ENCODE data around the gene ZMYND15. TPM values are rescaled to one million over a fixed set of nuclear protein-coding genes. Genes with fewer than 3 reads are reported as not detected.

Gene ZMYND15
- total and polyA plus RNA-seq, 4 donors, result 0.47 to 2.4 (median 0.71) TPM

GRCh38 chr17:4690745-4691144 is 48.9 kb upstream of the ZMYND15 start (continued):
- TF ChIP-seq, protein P1, sequence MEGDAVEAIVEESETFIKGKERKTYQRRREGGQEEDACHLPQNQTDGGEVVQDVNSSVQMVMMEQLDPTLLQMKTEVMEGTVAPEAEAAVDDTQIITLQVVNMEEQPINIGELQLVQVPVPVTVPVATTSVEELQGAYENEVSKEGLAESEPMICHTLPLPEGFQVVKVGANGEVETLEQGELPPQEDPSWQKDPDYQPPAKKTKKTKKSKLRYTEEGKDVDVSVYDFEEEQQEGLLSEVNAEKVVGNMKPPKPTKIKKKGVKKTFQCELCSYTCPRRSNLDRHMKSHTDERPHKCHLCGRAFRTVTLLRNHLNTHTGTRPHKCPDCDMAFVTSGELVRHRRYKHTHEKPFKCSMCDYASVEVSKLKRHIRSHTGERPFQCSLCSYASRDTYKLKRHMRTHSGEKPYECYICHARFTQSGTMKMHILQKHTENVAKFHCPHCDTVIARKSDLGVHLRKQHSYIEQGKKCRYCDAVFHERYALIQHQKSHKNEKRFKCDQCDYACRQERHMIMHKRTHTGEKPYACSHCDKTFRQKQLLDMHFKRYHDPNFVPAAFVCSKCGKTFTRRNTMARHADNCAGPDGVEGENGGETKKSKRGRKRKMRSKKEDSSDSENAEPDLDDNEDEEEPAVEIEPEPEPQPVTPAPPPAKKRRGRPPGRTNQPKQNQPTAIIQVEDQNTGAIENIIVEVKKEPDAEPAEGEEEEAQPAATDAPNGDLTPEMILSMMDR (IDR thresholded peaks at IDR 0.05; ENCODE audit: low read depth, low read length, missing input control), result no peak
- TF ChIP-seq FOXA1 (IDR thresholded peaks at IDR 0.05) (no peak), GABPA (IDR thresholded peaks at IDR 0.05 in 1 of 2, conservative IDR thresholded peaks at IDR 0.05 in 1 of 2) (no peak), RAD21 (IDR thresholded peaks at IDR 0.05) (no peak)

DNA sequence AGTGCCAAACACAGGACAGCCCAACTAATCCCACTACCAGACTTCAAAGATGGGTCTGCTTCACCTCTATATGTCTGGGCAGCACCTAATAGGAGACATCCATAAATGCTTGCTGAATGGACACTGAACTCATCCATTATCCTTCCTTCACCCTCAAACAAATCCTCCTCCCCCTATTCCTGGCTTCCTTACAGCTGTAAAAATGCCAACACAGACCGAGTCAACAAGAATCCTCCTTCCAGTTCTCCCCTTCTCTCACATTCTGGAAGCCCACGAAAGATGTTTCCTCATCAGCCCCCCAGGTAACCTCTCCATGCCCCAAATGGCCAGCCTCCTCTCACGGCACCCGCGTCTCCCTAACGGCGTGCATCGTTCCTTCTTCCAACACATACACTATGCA is 47.9 kb upstream of the ZMYND15 start:
- Histone ChIP-seq H3K9ac (ENCODE audit: low read depth in 1 of 2, low read length in 2 of 2) (no peak overlapping the region), H3K27ac (ENCODE audit: low read depth in 1 of 2, low read length in 2 of 2) (no peak overlapping the region), H3K9me3 (ENCODE audit: control insufficient read depth in 4 of 4, low read length in 3 of 4) (no peaks in the 10 kb centered on the region), H3K4me1 (ENCODE audit: control insufficient read depth in 4 of 4, insufficient read depth in 4 of 4, low read length in 3 of 4) (peaks cover 0 to 4% (median 1%) of the 10 kb centered on the region in 4 donors), H3K4me3 (ENCODE audit: low read depth in 1 of 3, low read length in 3 of 3) (no peak overlapping the region), H3K27me3 (ENCODE audit: control insufficient read depth in 4 of 4, insufficient read depth in 4 of 4, low read length in 3 of 4) (no peaks in the 10 kb centered on the region), H3K36me3 (ENCODE audit: control insufficient read depth in 4 of 4, insufficient read depth in 3 of 4, low read depth in 1 of 4, low read length in 3 of 4) (peaks cover 0 to 11% (median 6%) of the 10 kb centered on the region in 4 donors)
- no peak for DNase-seq (ENCODE audit: low spot score)
- 78% methylated on average over 8 of the region's 8 CpGs for WGBS
- TF ChIP-seq, protein P2, sequence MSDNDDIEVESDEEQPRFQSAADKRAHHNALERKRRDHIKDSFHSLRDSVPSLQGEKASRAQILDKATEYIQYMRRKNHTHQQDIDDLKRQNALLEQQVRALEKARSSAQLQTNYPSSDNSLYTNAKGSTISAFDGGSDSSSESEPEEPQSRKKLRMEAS (IDR thresholded peaks at IDR 0.05), result no peak
- no peak for TF ChIP-seq REST (IDR thresholded peaks at IDR 0.05)
- no peak for TF ChIP-seq TAF1 (conservative IDR thresholded peaks at IDR 0.05)
- no peak for TF ChIP-seq SP1 (IDR thresholded peaks at IDR 0.05)

DNA sequence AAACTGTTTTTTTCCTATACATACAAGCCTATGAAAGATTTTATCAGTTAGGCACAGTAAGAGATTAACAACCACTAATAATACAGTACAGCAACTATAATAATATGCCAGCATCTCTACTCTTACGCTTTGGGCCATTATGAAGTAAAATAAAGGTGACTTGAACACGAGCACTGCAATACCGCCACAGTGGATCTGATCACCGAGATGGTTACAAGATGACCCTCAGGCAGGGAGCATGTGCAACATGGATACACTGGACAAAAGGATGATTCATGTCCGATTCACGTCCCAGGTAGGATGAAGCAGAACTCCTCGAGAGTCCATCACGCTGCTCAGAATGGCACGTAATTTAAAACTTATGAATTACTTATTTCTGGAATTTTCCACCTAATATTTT is 46.2 kb upstream of the ZMYND15 start:
- Histone ChIP-seq H3K9ac (ENCODE audit: low read depth in 1 of 2, low read length in 2 of 2) (no peak overlapping the region), H3K36me3 (ENCODE audit: control insufficient read depth in 4 of 4, insufficient read depth in 3 of 4, low read depth in 1 of 4, low read length in 3 of 4) (peaks cover 2 to 13% (median 7%) of the 10 kb centered on the region in 4 donors), H3K27ac (ENCODE audit: low read depth in 1 of 2, low read length in 2 of 2) (no peak overlapping the region), H3K4me1 (ENCODE audit: control insufficient read depth in 4 of 4, insufficient read depth in 4 of 4, low read length in 3 of 4) (peaks cover 0 to 4% (median 1%) of the 10 kb centered on the region in 4 donors), H3K9me3 (ENCODE audit: control insufficient read depth in 4 of 4, low read length in 3 of 4) (no peaks in the 10 kb centered on the region), H3K27me3 (ENCODE audit: control insufficient read depth in 4 of 4, insufficient read depth in 4 of 4, low read length in 3 of 4) (no peaks in the 10 kb centered on the region), H3K4me3 (ENCODE audit: low read depth in 1 of 3, low read length in 3 of 3) (no peak overlapping the region)
- 87% methylated on average over 9 of the region's 9 CpGs for WGBS
- no peak for TF ChIP-seq REST (IDR thresholded peaks at IDR 0.05)
- TF ChIP-seq YY1 (IDR thresholded peaks at IDR 0.05), result no peak
- TF ChIP-seq HNF4A (conservative IDR thresholded peaks at IDR 0.05), result no peak
- TF ChIP-seq NR2F2 (IDR thresholded peaks at IDR 0.05), result no peak
- TF ChIP-seq, protein P2 (IDR thresholded peaks at IDR 0.05), result no peak
- TF ChIP-seq EGR1 (IDR thresholded peaks at IDR 0.05; ENCODE audit: low read depth in 2 of 2), result no peak
- DNase-seq (ENCODE audit: low spot score), result no peak
